GM18858 (cell line): ENCODE measurements around the gene ATP2A2.

Experiments used
- ATAC-seq: cut with Tn5 transposase; IDR thresholded peaks from one replicate; pipeline ENCODE4 v1.9.1; 2021; ENCODE audit not compliant: unreplicated experiment

Gene ATP2A2

GRCh38 chr12:110289044-110289710 lies 8.1 kb downstream of the ATP2A2 start:
- no peak for ATAC-seq

- ATAC-seq, result no peak
Measured at GRCh38 chr12:110289711-110290078, 8.6 kb downstream of the ATP2A2 start.

GRCh38 chr12:110301065-110301806 lies 20.2 kb downstream of the ATP2A2 start:
- no peak for ATAC-seq

- no peak for ATAC-seq
Measured at GRCh38 chr12:110304061-110304551, 23.1 kb downstream of the ATP2A2 start.

GRCh38 chr12:110307372-110307771 lies 26.3 kb downstream of the ATP2A2 start:
- no peak for ATAC-seq

GRCh38 chr12:110310763-110311162 lies 29.7 kb downstream of the ATP2A2 start:
- no peak for ATAC-seq

GRCh38 chr12:110311903-110312302 lies 30.9 kb downstream of the ATP2A2 start:
- ATAC-seq, result no peak

GRCh38 chr12:110312581-110313360 lies 31.7 kb downstream of the ATP2A2 start:
- no peak for ATAC-seq

GRCh38 chr12:110314308-110314707 lies 33.3 kb downstream of the ATP2A2 start:
- no peak for ATAC-seq

GRCh38 chr12:110316861-110317260 lies 35.8 kb downstream of the ATP2A2 start:
- ATAC-seq, result no peak

GRCh38 chr12:110317911-110318310 lies 36.9 kb downstream of the ATP2A2 start:
- no peak for ATAC-seq

GRCh38 chr12:110320550-110320949 lies 39.5 kb downstream of the ATP2A2 start:
- ATAC-seq, result no peak

GRCh38 chr12:110329710-110330109 lies 48.7 kb downstream of the ATP2A2 start:
- ATAC-seq, result no peak

- ATAC-seq, result no peak
Measured at GRCh38 chr12:110330124-110330523, 49.1 kb downstream of the ATP2A2 start.

- ATAC-seq, result no peak
Measured at GRCh38 chr12:110330544-110330943, 49.5 kb downstream of the ATP2A2 start.

- no peak for ATAC-seq
Measured at GRCh38 chr12:110333201-110333600, 52.2 kb downstream of the ATP2A2 start.

- ATAC-seq, result no peak
Measured at GRCh38 chr12:110335481-110336045, 54.5 kb downstream of the ATP2A2 start.

- no peak for ATAC-seq
Measured at GRCh38 chr12:110337912-110338710, 57.1 kb downstream of the ATP2A2 start.

GRCh38 chr12:110338754-110339153 lies 57.7 kb downstream of the ATP2A2 start:
- no peak for ATAC-seq

GRCh38 chr12:110339184-110339952 lies 58.3 kb downstream of the ATP2A2 start:
- no peak for ATAC-seq
